BE2C (cell line): ENCODE data around the gene ELMOD3.
A peak's percentile ranks its signal among the peaks of the same experiment; 100 is the strongest.
"Not testable (repeated sequence)": the region's sequence is repeated elsewhere in the genome, so short reads cannot be mapped to it uniquely, and the experiment has no call there.

Experiments
- DNase-seq: peaks from one replicate; pipeline ENCODE4 v3.0.0-alpha.2; 2020
- H3K27me3 ChIP-seq: fragments of 250-450 bp; sonication (Bioruptor Pico); 2 replicates; pipeline ENCODE4 v1.5.1; 2020; ENCODE audit warnings: mild to moderate bottlenecking
- H3K36me3 ChIP-seq: fragments of 250-450 bp; sonication (Bioruptor Pico); 2 replicates; pipeline ENCODE4 v1.5.1; 2020; ENCODE audit warnings: mild to moderate bottlenecking
- H3K4me1 ChIP-seq: fragments of 250-450 bp; sonication (Bioruptor Pico); 2 replicates; pipeline ENCODE4 v1.5.1; 2020
- H3K4me3 ChIP-seq: 2 replicates; pipeline ENCODE4 v1.5.1; 2011; ENCODE audit warnings: low read depth, low read length
- H3K9me3 ChIP-seq: fragments of 250-450 bp; sonication (Bioruptor Pico); 2 replicates; pipeline ENCODE4 v1.5.1; 2020
- TF ChIP-seq, protein P1 (sequence below): IDR thresholded peaks from 2 replicates; pipeline ENCODE4 v1.5.1; 2012; ENCODE audit warnings: mild to moderate bottlenecking, low read depth, low read length

ELMOD3 gene

DNA sequence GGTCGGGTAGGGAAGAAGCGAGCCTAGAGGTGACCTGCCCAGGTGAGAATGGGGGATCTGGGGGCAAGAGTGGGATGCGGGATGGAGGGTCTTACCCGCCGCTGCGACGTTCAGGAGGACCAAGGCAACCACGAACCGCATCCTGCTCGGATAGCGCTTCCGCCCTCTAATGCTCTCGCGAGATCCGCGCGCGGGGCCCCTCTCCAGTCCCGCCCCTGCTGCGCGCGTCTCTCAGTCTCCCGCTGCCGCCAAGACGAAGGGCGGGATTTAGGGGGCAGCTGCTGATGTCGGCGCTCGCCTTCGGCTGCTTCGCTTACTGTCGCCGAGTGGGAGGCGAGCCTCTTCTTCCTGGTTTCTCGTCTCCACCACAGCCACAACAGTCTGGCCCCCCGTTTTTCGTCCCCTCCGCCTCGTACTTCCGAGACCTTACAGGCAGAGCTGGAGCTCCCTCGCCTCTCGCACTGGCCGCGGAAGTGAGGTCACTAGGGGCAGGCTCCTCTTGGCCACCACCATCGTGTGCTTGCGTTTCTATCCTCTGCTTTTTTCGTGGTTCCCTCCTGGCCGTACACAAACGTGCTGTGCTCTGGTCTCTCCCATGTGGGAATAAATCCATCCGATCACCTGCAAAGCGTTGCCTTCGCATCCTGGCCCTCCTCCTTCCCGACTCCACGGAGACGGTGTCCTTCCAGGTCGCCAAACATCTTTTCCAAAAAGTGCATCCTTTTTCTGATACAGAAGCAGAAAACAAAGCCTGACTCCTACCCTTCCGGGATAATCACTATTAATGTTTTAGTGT, 26.5 kb upstream of the ELMOD3 start, which contains the start of gene TGOLN2:
TSS of gene TGOLN2 (minus strand) at position 168 of the 796 bp plus-strand sequence. CDS start at position 141, 27 bp downstream.
- DNase-seq: peak; percentile 89
- H3K4me1 ChIP-seq: no peaks in the 10 kb centered on the region
- H3K4me3 ChIP-seq: peak within 1 kb of the TSS; percentile 81
- H3K27me3 ChIP-seq: no peaks in the 10 kb centered on the region
- H3K36me3 ChIP-seq: peaks cover 16% of the 10 kb centered on the region
- no peaks in the 10 kb centered on the region for H3K9me3 ChIP-seq
- TF ChIP-seq, protein P1, sequence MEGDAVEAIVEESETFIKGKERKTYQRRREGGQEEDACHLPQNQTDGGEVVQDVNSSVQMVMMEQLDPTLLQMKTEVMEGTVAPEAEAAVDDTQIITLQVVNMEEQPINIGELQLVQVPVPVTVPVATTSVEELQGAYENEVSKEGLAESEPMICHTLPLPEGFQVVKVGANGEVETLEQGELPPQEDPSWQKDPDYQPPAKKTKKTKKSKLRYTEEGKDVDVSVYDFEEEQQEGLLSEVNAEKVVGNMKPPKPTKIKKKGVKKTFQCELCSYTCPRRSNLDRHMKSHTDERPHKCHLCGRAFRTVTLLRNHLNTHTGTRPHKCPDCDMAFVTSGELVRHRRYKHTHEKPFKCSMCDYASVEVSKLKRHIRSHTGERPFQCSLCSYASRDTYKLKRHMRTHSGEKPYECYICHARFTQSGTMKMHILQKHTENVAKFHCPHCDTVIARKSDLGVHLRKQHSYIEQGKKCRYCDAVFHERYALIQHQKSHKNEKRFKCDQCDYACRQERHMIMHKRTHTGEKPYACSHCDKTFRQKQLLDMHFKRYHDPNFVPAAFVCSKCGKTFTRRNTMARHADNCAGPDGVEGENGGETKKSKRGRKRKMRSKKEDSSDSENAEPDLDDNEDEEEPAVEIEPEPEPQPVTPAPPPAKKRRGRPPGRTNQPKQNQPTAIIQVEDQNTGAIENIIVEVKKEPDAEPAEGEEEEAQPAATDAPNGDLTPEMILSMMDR: no peak

DNA sequence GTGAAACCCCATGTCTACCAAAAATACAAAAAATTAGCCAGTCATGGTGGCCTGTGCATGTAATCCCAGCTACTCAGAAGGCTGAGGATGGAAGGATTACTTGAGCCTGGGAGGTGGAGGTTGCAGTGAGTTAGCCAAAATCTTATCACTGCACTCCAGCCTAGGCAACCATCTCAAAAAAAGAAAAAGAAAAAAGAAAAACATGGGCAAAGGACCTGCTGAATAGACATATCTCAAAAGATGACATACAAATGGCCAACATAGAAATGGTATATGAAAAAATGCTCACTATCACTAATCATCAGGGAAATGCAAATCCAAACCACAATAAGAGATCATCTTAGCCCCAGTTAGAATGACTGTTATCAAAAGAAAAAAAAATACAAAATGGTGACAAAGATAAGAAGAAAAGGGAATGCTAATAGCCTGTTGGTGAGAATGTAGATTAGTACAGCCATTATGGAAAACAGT, 25.4 kb upstream of the ELMOD3 start:
- H3K9me3 ChIP-seq: no peaks in the 10 kb centered on the region
- no peak overlapping the region for H3K4me3 ChIP-seq
- H3K27me3 ChIP-seq: no peaks in the 10 kb centered on the region
- H3K36me3 ChIP-seq: 0 out of 2 replicates have a peak, but pooled peaks cover 5% of the 10 kb centered on the region
- TF ChIP-seq, protein P1: no peak
- DNase-seq: no peak
- H3K4me1 ChIP-seq: no peaks in the 10 kb centered on the region

- not testable (repeated sequence) for H3K36me3 ChIP-seq, DNase-seq, H3K9me3 ChIP-seq, H3K27me3 ChIP-seq, H3K4me3 ChIP-seq, H3K4me1 ChIP-seq
These were observed 24.9 kb upstream of the ELMOD3 start for GRCh38 chr2:85329701-85330100.

DNA sequence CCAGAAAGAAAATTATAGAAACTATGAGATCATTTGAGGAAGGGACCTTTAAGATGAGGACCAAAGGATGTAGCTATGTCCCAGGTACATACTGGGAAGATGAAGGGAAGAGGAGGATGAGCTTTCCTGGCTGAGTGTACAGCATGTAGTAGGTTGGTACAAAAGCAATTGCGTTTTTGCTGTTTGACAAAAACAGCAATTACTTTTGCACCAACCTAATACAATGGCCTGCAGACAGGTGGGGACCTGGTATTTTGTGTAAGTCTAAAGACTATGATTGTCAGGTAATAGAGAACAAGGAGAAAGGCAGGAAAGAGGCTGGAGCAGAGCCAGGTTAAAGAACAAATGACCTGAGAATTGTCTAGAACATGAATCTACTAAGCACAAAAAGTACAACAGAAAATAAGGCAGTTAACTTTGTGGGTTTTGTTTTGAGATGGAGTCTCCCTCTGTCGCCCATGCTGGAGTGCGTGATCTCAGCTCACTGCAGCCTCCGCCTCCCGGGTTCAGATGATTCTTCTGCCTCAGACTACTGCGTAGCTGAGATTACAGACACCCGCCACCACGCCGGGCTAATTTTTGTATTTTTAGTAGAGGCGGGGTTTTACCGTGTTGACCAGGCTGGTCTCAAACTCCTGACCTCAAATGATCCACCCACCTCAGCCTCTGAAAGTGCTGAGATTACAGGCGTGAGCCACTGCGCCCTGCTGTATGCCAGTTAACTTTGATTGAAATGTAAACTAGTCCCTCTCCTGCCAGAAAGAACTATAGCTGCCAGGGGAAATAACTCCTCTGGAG, 23.5 kb upstream of the ELMOD3 start:
- Histone ChIP-seq H3K27me3 (no peaks in the 10 kb centered on the region), H3K4me3 (no peak overlapping the region), H3K4me1 (no peaks in the 10 kb centered on the region), H3K36me3 (no peaks in the 10 kb centered on the region), H3K9me3 (no peaks in the 10 kb centered on the region)
- TF ChIP-seq, protein P1: no peak
- DNase-seq: no peak

DNA sequence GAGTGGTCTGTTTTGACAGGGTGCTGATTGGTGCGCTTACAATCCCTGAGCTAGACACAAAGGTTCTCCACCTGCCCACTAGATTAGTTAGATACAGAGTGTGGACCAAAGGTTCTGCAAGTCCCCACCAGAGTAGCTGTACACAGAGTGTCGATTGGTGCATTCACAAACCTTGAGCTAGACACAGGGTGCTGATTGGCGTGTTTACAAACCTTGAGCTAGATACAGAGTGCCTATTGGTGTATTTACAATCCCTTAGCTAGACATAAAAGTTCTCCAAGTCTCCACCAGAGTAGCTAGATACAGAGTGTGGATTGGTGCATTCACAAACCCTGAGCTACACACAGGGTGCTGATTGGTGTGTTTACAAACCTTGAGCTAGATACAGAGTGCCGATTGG, 20.7 kb upstream of the ELMOD3 start:
- not testable (repeated sequence) for H3K36me3 ChIP-seq, H3K4me3 ChIP-seq

DNA sequence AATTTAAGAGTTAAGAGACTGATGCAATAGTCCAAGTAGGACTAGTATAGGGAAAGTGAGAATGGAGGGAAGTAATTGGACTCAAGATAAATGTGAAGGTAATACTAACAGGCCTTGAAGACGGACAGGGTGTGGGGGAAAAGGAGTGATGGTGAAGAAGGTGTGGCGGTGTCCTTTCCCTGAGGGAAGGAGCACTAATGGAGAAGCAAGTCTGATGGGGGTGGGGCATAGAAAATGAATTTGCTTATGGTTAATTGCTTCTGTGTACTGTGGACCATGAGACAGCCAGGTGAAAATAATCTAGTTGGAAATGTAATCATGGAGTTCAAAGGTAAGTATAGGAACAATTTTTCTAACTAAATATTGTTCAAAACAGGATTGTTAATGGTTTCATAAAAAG, 19.6 kb upstream of the ELMOD3 start:
- TF ChIP-seq, protein P1: no peak
- Histone ChIP-seq H3K4me3 (no peak overlapping the region), H3K36me3 (no peaks in the 10 kb centered on the region), H3K9me3 (no peaks in the 10 kb centered on the region), H3K27me3 (no peaks in the 10 kb centered on the region), H3K4me1 (no peaks in the 10 kb centered on the region)
- DNase-seq: no peak

More for the DNA sequence above, 20.7 kb upstream of the ELMOD3 start:
- not testable (repeated sequence) for H3K9me3 ChIP-seq, DNase-seq, H3K27me3 ChIP-seq, H3K4me1 ChIP-seq
